IMR-90 (cell line): ENCODE data around the gene GP1BA. TPM values are rescaled to one million over a fixed set of nuclear protein-coding genes. Genes with fewer than 3 reads are reported as not detected.

Experiments used
- ATAC-seq: fragments of 200-7000 bp; cut with Tn5 transposase; 2 replicates; pipeline ENCODE4 v1.9.1; 2020; ENCODE audit warnings: low read depth, mild to moderate bottlenecking, moderate library complexity
- BruUV-seq: library from RNA; stranded (reverse); fragments of 400-500 nt; replicated peaks from 2 replicates; lab custom pipeline; 2021; lab: Mats Ljungman, UMichigan
- CTCF ChIA-PET: fragments of 300-600 bp; formaldehyde crosslinking; extraction: SDS; loops from one replicate; lab custom pipeline; 2021; ENCODE audit warnings: antibody characterized with exemption; lab: Yijun Ruan, JAX
- POLR2A ChIA-PET: fragments of 300-600 bp; sonication (Branson Sonifier 250); formaldehyde crosslinking; loops from one replicate; lab custom pipeline; 2022; ENCODE audit warnings: antibody characterized with exemption; ENCODE audit not compliant: unreplicated experiment; lab: Charles Lee
- DNase-seq: peaks from one replicate; pipeline ENCODE4 v3.0.0; 2013
- H2AFZ ChIP-seq: replicated peaks from 2 replicates; pipeline ENCODE3; 2013; ENCODE audit warnings: low read length, mild to moderate bottlenecking; ENCODE audit not compliant: poor library complexity
- H2AK5ac ChIP-seq: 2 replicates; pipeline ENCODE4 v1.6.1; 2013; ENCODE audit warnings: low read depth, low read length, inconsistent platforms
- H2AK9ac ChIP-seq: replicated peaks from 2 replicates; pipeline ENCODE3; 2013; ENCODE audit warnings: mild to moderate bottlenecking, low read depth, low read length, moderate library complexity; ENCODE audit not compliant: poor library complexity
- H2BK120ac ChIP-seq: 2 replicates; pipeline ENCODE4 v1.6.1; 2013; ENCODE audit warnings: low read depth, low read length, inconsistent platforms
- H2BK15ac ChIP-seq: 3 replicates; pipeline ENCODE4 v1.6.1; 2013; ENCODE audit warnings: low read depth, low read length, inconsistent platforms
- H2BK20ac ChIP-seq: 2 replicates; pipeline ENCODE4 v1.6.1; 2013; ENCODE audit warnings: low read depth, mild to moderate bottlenecking, inconsistent platforms, low read length, moderate library complexity
- H2BK5ac ChIP-seq: 2 replicates; pipeline ENCODE4 v1.6.1; 2013; ENCODE audit warnings: mild to moderate bottlenecking, low read depth, low read length, inconsistent platforms; ENCODE audit not compliant: poor library complexity, severe bottlenecking
- H3K14ac ChIP-seq: replicated peaks from 2 replicates; pipeline ENCODE4 v1.6.1; 2013; ENCODE audit warnings: low read depth, low read length, inconsistent platforms
- H3K18ac ChIP-seq: 2 replicates; pipeline ENCODE4 v1.6.1; 2013; ENCODE audit warnings: low read depth, low read length, control low read depth
- H3K23ac ChIP-seq: 2 replicates; pipeline ENCODE4 v1.6.1; 2013; ENCODE audit warnings: low read depth, low read length, inconsistent platforms
- H3K27ac ChIP-seq: 2 replicates; pipeline ENCODE4 v1.5.1; 2013; ENCODE audit warnings: mild to moderate bottlenecking, control low read depth, low read length; ENCODE audit not compliant: insufficient read depth
- H3K27me3 ChIP-seq: 2 replicates; pipeline ENCODE4 v1.6.1; 2013; ENCODE audit warnings: low read length; ENCODE audit not compliant: control insufficient read depth, insufficient read depth
- H3K36me3 ChIP-seq: 2 replicates; pipeline ENCODE4 v1.6.1; 2013; ENCODE audit warnings: low read length, mixed read lengths; ENCODE audit not compliant: control insufficient read depth, insufficient read depth
- H3K4ac ChIP-seq: 2 replicates; pipeline ENCODE4 v1.6.1; 2013; ENCODE audit warnings: low read depth, low read length, inconsistent platforms
- H3K4me1 ChIP-seq: 2 replicates; pipeline ENCODE4 v1.6.1; 2013; ENCODE audit warnings: low read length, mixed read lengths; ENCODE audit not compliant: control insufficient read depth, insufficient read depth
- H3K4me2 ChIP-seq: 2 replicates; pipeline ENCODE4 v1.6.1; 2013; ENCODE audit warnings: low read depth, mild to moderate bottlenecking, control low read depth, low read length, moderate library complexity
- H3K4me3 ChIP-seq: 2 replicates; pipeline ENCODE4 v1.5.1; 2013; ENCODE audit warnings: low read depth, mild to moderate bottlenecking, control low read depth, low read length, moderate library complexity; ENCODE audit not compliant: insufficient read depth
- H3K56ac ChIP-seq: 2 replicates; pipeline ENCODE4 v1.6.1; 2013; ENCODE audit warnings: low read length, inconsistent platforms; ENCODE audit not compliant: insufficient read depth; ENCODE audit errors: extremely low read depth
- H3K79me1 ChIP-seq, 2 experiments: 2 replicates each; pipeline ENCODE4 v1.6.1; 2013; ENCODE audit warnings: low read length in 2 of 2, inconsistent platforms in 1 of 2, low read depth in 1 of 2
- H3K9ac ChIP-seq: 2 replicates; pipeline ENCODE4 v1.6.1; 2013; ENCODE audit warnings: low read depth, low read length, control low read depth
- H3K9me1 ChIP-seq: 2 replicates; pipeline ENCODE4 v1.6.1; 2013; ENCODE audit warnings: low read length, inconsistent platforms; ENCODE audit not compliant: insufficient read depth
- H3K9me3 ChIP-seq: 2 replicates; pipeline ENCODE4 v1.6.1; 2013; ENCODE audit warnings: low read length; ENCODE audit not compliant: control insufficient read depth, insufficient read depth
- H4K20me1 ChIP-seq: 2 replicates; pipeline ENCODE4 v1.6.1; 2013; ENCODE audit warnings: low read length, inconsistent platforms; ENCODE audit not compliant: insufficient read depth
- H4K5ac ChIP-seq: 2 replicates; pipeline ENCODE4 v1.6.1; 2013; ENCODE audit warnings: mild to moderate bottlenecking, low read depth, low read length, control low read depth
- H4K8ac ChIP-seq, 2 experiments: 2 replicates each; pipeline ENCODE4 v1.6.1; 2013; ENCODE audit warnings: low read depth in 2 of 2, low read length in 2 of 2, control low read depth in 1 of 2, inconsistent platforms in 1 of 2
- H4K91ac ChIP-seq: 2 replicates; pipeline ENCODE4 v1.6.1; 2013; ENCODE audit warnings: low read depth, low read length, inconsistent platforms; ENCODE audit not compliant: insufficient read depth
- BHLHE40 ChIP-seq: fragments of 150-350 bp; IDR thresholded peaks from 2 replicates; pipeline ENCODE4 v1.6.1; 2016; ENCODE audit warnings: mild to moderate bottlenecking, low read depth, low read length
- CEBPB ChIP-seq: IDR thresholded peaks from 2 replicates; pipeline ENCODE4 v1.6.1; 2012; ENCODE audit warnings: low read depth, low read length, improper control_type of control experiment
- FOS ChIP-seq: fragments of 150-350 bp; IDR thresholded peaks from 2 replicates; pipeline ENCODE4 v1.6.1; 2016; ENCODE audit warnings: low read depth, low read length
- RAD21 ChIP-seq: IDR thresholded peaks from 2 replicates; pipeline ENCODE4 v1.6.1; 2012; ENCODE audit warnings: low read length, improper control_type of control experiment
- WGBS, 2 experiments: methylation state at CpG; one replicate each; pipeline versions ENCODE4 v1.1.5 to v1.1.7; 2013; ENCODE audit warnings: missing lambda C conversion rate in 2 of 2; ENCODE audit not compliant: insufficient read length in 1 of 2; ENCODE audit errors: extremely low coverage in 2 of 2; 5-methylcytosine and 5-hydroxymethylcytosine counted together
- dilution Hi-C: fragments of 300-500 bp; cut with HindIII; formaldehyde crosslinking; loops from one replicate; pipeline ENCODE4 v1.14.3; 2018; ENCODE audit warnings: low sequenced_read_pairs; ENCODE audit not compliant: unreplicated experiment
- in situ Hi-C: fragments of 300-500 bp; cut with MboI; formaldehyde crosslinking; loops from 3 replicates; pipeline ENCODE4 v1.14.3; 2019; ENCODE audit warnings: low sequenced_read_pairs, inconsistent platforms, mixed read lengths
- intact Hi-C: fragments of 100-400 bp; cut with micrococcal nuclease; formaldehyde crosslinking; loops from 2 replicates; pipeline ENCODE4 v1.10.0; 2022
- polyA plus RNA-seq, 3 experiments: library from polyadenylated mRNA; depleted of rRNA; stranded (reverse); fragments of >200 nt; gene quantifications; 2 replicates each; pipeline ENCODE4 v1.2.3, GENCODE V29; 2012; ENCODE audit warnings: low replicate concordance in 1 of 3
- total RNA-seq: library from RNA; depleted of rRNA; stranded (reverse); fragments of >200 nt; gene quantifications from 2 replicates; pipeline ENCODE4 v1.2.3, GENCODE V29; 2012
- TF ChIP-seq, protein P1 (sequence below): fragments of 150-350 bp; IDR thresholded peaks from 2 replicates; pipeline ENCODE4 v1.6.1; 2017; ENCODE audit warnings: mild to moderate bottlenecking, antibody characterized with exemption, low read length, low read depth

Gene GP1BA
- total and polyA plus RNA-seq, 2 of the 4 experiments (the other 2 are of a cell fraction), result not detected

DNA sequence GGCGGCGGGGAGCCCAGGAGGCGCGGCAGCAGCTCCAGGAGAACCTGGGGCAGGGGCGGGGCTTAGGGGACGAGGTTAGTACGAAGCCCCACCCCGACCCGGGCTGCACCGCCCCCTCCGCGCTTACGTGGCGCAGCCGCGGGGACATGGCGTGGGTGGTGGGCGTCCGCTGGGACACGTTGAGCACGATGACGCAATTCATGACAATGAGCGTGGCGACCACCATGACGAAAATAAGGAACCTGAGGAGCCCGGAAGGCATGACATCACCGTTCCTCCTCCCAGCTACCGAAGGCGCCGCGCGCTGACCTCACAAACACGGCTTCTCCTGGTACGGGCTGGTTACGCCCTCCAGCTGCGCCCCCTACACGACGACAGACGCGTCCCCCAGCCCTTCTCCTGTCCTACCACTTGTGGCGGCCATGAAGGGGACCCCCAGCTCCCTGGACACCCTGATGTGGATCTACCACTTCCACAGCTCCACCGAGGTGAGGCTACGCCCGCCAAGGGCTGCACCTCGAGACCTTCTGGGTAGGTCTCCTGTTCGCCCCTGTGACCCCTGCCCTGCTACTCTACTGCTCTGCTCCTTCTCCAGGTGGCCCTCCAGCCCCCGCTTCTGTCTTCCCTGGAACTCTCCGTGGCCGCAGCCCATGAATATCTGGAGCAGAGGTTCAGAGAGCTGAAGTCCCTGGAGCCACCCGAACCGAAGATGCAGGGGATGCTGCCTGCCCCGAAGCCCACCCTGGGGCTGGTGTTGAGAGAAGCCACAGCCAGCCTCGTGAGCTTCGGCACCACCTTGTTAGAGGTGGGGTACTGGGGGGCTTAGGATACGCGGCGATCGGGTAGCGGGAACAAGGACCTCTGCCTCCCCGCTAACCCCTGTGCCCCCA is 32.5 kb upstream of the GP1BA start, which contains the start of gene C17orf107:
TSS of gene C17orf107 (plus strand) at position 196 of the 890 bp plus-strand sequence. CDS start at position 423, 227 bp downstream.
- DNase-seq, result peak; percentile 79
- Histone ChIP-seq H4K20me1 (no peaks in the 10 kb centered on the region; the same call in none of the 2 replicates), H2AK9ac (peak within 1 kb of the TSS; percentile 58), H3K56ac (no peak within 1 kb of the TSS), H2BK15ac (no peak within 1 kb of the TSS), H3K79me1 (no peaks in the 10 kb centered on the region), H3K9me1 (peaks cover 4% of the 10 kb centered on the region; the same call in 1 of the 2 replicates), H4K91ac (no peak within 1 kb of the TSS), H2AFZ (peak within 1 kb of the TSS; percentile 86), H3K14ac (no peak within 1 kb of the TSS), H3K9ac (no peak within 1 kb of the TSS), H2BK120ac (0 out of 2 replicates have a peak within 1 kb of the TSS, but pooled peaks have one; percentile 0), H3K27me3 (no peaks in the 10 kb centered on the region; the same call in 1 of the 2 replicates), H4K5ac (peak within 1 kb of the TSS; percentile 37; the same call in 1 of the 2 replicates), H2AK5ac (0 out of 2 replicates have a peak within 1 kb of the TSS, but pooled peaks have one; percentile 48), H3K9me3 (no peaks in the 10 kb centered on the region; the same call in 1 of the 2 replicates), H2BK20ac (no peak within 1 kb of the TSS), H2BK5ac (no peak within 1 kb of the TSS), H3K23ac (peak within 1 kb of the TSS; percentile 84; the same call in 1 of the 2 replicates), H3K36me3 (peaks cover 28% of the 10 kb centered on the region), H3K4me3 (peak within 1 kb of the TSS; percentile 45), H4K8ac (peak within 1 kb of the TSS; percentile 16 to 93; a peak in 2 of 4 replicates), H3K18ac (0 out of 2 replicates have a peak within 1 kb of the TSS, but pooled peaks have one; percentile 1), H3K4ac (peak within 1 kb of the TSS; percentile 40; the same call in 1 of the 2 replicates), H3K4me2 (peak within 1 kb of the TSS; percentile 50), H3K27ac (no peak within 1 kb of the TSS), H3K4me1 (no peaks in the 10 kb centered on the region)
- WGBS, 2 experiments, result 18% methylated on average over 35 of the region's 60 CpGs; no CpG with 5 or more reads in 1 of the 2 experiments
- in situ Hi-C loops, result no loop called here
- peak; percentile 58 for ATAC-seq
- CTCF ChIA-PET, result no interaction called here
- dilution Hi-C loops, result no loop called here
- TF ChIP-seq, protein P1, sequence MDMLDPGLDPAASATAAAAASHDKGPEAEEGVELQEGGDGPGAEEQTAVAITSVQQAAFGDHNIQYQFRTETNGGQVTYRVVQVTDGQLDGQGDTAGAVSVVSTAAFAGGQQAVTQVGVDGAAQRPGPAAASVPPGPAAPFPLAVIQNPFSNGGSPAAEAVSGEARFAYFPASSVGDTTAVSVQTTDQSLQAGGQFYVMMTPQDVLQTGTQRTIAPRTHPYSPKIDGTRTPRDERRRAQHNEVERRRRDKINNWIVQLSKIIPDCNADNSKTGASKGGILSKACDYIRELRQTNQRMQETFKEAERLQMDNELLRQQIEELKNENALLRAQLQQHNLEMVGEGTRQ, result no peak
- TF ChIP-seq FOS (no peak), RAD21 (no peak), BHLHE40 (no peak), CEBPB (peak; percentile 94)
- no TSS peak for BruUV-seq
- intact Hi-C loops, result no loop called here
- POLR2A ChIA-PET, result no interaction called here
